DND-41 (cell line): Measurements from ENCODE around the gene DACT1.

ENCODE experiments used
- EZH2 ChIP-seq: IDR thresholded peaks from 3 replicates; pipeline ENCODE4 v1.6.1; 2012; ENCODE audit warnings: borderline replicate concordance, low read depth, mild to moderate bottlenecking, moderate library complexity, low read length, inconsistent platforms; ENCODE audit not compliant: severe bottlenecking
- TF ChIP-seq, protein P1 (sequence below): IDR thresholded peaks from 2 replicates; pipeline ENCODE4 v1.5.1; 2012; ENCODE audit warnings: borderline replicate concordance, low read length, moderate library complexity, mild to moderate bottlenecking; ENCODE audit not compliant: poor library complexity, severe bottlenecking; ENCODE audit errors: extremely low read depth

DNA sequence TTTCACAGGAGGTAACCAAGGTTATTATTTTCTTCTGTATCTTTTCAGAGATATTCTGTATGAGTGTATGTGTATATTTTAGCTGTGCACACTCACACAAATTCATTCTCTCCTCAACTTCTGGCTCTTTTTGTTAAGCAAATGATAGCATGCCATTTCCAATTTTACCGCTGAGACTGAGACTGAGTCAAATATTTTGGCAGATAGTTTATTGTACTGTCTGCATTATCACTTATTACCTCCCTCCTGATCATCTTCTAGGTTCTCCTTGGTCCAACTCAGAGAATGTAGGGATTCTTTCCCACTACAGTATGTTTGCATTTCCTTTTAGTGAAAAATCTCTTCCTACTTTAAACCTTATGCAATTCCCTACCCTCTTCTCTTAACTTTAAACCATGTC lies 33.3 kb downstream of the DACT1 start:
- TF ChIP-seq, protein P1, sequence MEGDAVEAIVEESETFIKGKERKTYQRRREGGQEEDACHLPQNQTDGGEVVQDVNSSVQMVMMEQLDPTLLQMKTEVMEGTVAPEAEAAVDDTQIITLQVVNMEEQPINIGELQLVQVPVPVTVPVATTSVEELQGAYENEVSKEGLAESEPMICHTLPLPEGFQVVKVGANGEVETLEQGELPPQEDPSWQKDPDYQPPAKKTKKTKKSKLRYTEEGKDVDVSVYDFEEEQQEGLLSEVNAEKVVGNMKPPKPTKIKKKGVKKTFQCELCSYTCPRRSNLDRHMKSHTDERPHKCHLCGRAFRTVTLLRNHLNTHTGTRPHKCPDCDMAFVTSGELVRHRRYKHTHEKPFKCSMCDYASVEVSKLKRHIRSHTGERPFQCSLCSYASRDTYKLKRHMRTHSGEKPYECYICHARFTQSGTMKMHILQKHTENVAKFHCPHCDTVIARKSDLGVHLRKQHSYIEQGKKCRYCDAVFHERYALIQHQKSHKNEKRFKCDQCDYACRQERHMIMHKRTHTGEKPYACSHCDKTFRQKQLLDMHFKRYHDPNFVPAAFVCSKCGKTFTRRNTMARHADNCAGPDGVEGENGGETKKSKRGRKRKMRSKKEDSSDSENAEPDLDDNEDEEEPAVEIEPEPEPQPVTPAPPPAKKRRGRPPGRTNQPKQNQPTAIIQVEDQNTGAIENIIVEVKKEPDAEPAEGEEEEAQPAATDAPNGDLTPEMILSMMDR, result no peak
- TF ChIP-seq EZH2, result no peak
